SK-N-SH treated with all-trans-retinoic acid at 6 μM for 48 hours (cell line): Measurements from ENCODE around the gene FXYD4.

Source experiments
- ARNTL ChIP-seq: fragments of 450-650 bp; formaldehyde crosslinking; IDR thresholded peaks from 2 replicates; pipeline ENCODE4 v1.5.0; 2020; ENCODE audit warnings: low read depth, mild to moderate bottlenecking, moderate library complexity, borderline replicate concordance
- ISL1 ChIP-seq: fragments of 250-450 bp; sonication (Bioruptor Pico); IDR thresholded peaks from 2 replicates; pipeline ENCODE4 v2.1.2; 2022; ENCODE audit warnings: mild to moderate bottlenecking, moderate library complexity
- RARB ChIP-seq: fragments of 250-450 bp; sonication (Bioruptor Pico); IDR thresholded peaks from 2 replicates; pipeline ENCODE4 v1.8.0; 2021; ENCODE audit warnings: mild to moderate bottlenecking, moderate library complexity
- SNAI2 ChIP-seq: fragments of 250-450 bp; sonication (Bioruptor Pico); IDR thresholded peaks from 2 replicates; pipeline ENCODE4 v1.5.0; 2020; ENCODE audit warnings: mild to moderate bottlenecking, moderate library complexity
- ZC3H10 ChIP-seq: fragments of 250-450 bp; sonication (Bioruptor Pico); IDR thresholded peaks from 2 replicates; pipeline ENCODE4 v1.5.1; 2021; ENCODE audit warnings: mild to moderate bottlenecking, moderate library complexity

GRCh38 chr10:43387678-43388032, 16.2 kb downstream of the FXYD4 start:
- no peak for TF ChIP-seq ISL1 (CRISPR knock-in tag)
- TF ChIP-seq SNAI2 (CRISPR knock-in tag): no peak
- TF ChIP-seq ZC3H10: no peak
- TF ChIP-seq RARB: no peak
- no peak for TF ChIP-seq ARNTL
